GM12801 (cell line): ENCODE measurements around the gene CDH4.

Experiments
- CTCF ChIP-seq: IDR thresholded peaks from one replicate; pipeline ENCODE4 v1.5.1; 2011; ENCODE audit warnings: control low read depth; ENCODE audit not compliant: insufficient read length; ENCODE audit errors: extremely low read depth

The CDH4 gene

GRCh38 chr20:61718361-61719005, 466.4 kb downstream of the CDH4 start:
- no peak for TF ChIP-seq CTCF

- no peak for TF ChIP-seq CTCF
These were observed 467.8 kb downstream of the CDH4 start for GRCh38 chr20:61719691-61720347.

- no peak for TF ChIP-seq CTCF
These were observed 468.3 kb downstream of the CDH4 start for GRCh38 chr20:61720348-61720696.

GRCh38 chr20:61722146-61722678, 470.2 kb downstream of the CDH4 start:
- no peak for TF ChIP-seq CTCF

GRCh38 chr20:61723529-61724257, 471.6 kb downstream of the CDH4 start:
- TF ChIP-seq CTCF = no peak

- TF ChIP-seq CTCF = no peak
These were observed 472.3 kb downstream of the CDH4 start for GRCh38 chr20:61724376-61724775.

GRCh38 chr20:61725145-61725544, 473.1 kb downstream of the CDH4 start:
- no peak for TF ChIP-seq CTCF
